Pancreas (tissue), 10 donors: ENCODE data around the gene FAM117A. TPM values are rescaled to one million over a fixed set of nuclear protein-coding genes. Genes with fewer than 3 reads are reported as not detected.
"Not testable (repeated sequence)": the region's sequence is repeated elsewhere in the genome, so short reads cannot be mapped to it uniquely, and the experiment has no call there.

Experiments
- ATAC-seq, 4 donors: fragments of 200-7000 bp; cut with Tn5 transposase; one replicate each; pipeline versions ENCODE4 v1.8.0 to v1.9.1; 2020; ENCODE audit warnings: mild to moderate bottlenecking in 4 of 4, moderate library complexity in 4 of 4
- DNase-seq, 6 donors: peaks; one replicate each; pipeline ENCODE4 v3.0.0-alpha.2; 2020
- FAIRE-seq: peaks from 2 replicates; lab custom pipeline; 2012; peaks lifted over from hg19 to GRCh38; lab: Jason Lieb, UNC
- H3K27ac ChIP-seq, 4 donors: fragments of 200-600 bp; sonication (generic); 1 replicate in 3 of 4; 2 replicates in 1 of 4; pipeline versions ENCODE4 v1.5.0 to v1.8.0; 2020
- H3K27me3 ChIP-seq, 4 donors: fragments of 200-600 bp; one replicate each; pipeline ENCODE4 v1.8.0; 2021
- H3K36me3 ChIP-seq, 3 donors: fragments of 200-600 bp; sonication (generic) in 1 of 3; one replicate each; pipeline versions ENCODE4 v1.5.0 to v1.8.0; 2020 to 2021
- H3K4me1 ChIP-seq, 3 donors: fragments of 200-600 bp; one replicate each; pipeline ENCODE4 v1.8.0; 2021
- H3K4me3 ChIP-seq, 4 donors: fragments of 200-600 bp; sonication (generic) in 2 of 4; one replicate each; pipeline versions ENCODE4 v1.5.0 to v1.8.0; 2020 to 2021
- H3K9me3 ChIP-seq, 4 donors: fragments of 200-600 bp; one replicate each; pipeline ENCODE4 v1.8.0; 2021
- CTCF ChIP-seq, 4 donors: fragments of 200-600 bp; sonication (generic) in 3 of 4; IDR thresholded peaks; one replicate each; pipeline versions ENCODE4 v1.5.0 to v1.8.0; 2021; ENCODE audit warnings: antibody characterized with exemption in 4 of 4
- WGBS, 2 donors: extraction: QIAGEN DNeasy Blood & Tissue Kit; methylation state at CpG; one replicate each; pipeline ENCODE4 v1.1.7; 2013; 5-methylcytosine and 5-hydroxymethylcytosine counted together
- intact Hi-C, 3 donors: fragments of 100-400 bp; cut with DNase I; formaldehyde crosslinking; loops; one replicate each; pipeline versions ENCODE4 v1.11.1 to v1.14.2; 2022
- polyA plus RNA-seq, 2 donors: library from polyadenylated mRNA; stranded (reverse); fragments of 200-250 nt; gene quantifications; one replicate each; pipeline ENCODE4 v1.2.3, GENCODE V29; 2013
- total RNA-seq, 6 donors: library from RNA; stranded (reverse); fragmentation: NEBNext Ultra II Directional in 4 of 6; extraction: Animal tissue kit (Norgen Biotek cat#: 25700) in 4 of 6; gene quantifications; one replicate each; pipeline versions ENCODE4 v1.2.1 to v1.2.4, GENCODE V29; 2021 to 2023
- donor health status: healthy with polysubstance abuse.
- donor health status: DM: no; HTN: no; CAD: no; lungs with moderate emphysema.
- donor health status: DM: no; HTN: no; CAD: no.
- donor health status: control.
- donor health status: control.
- donor health status: Bipolar disorder and iron deficiency.
- donor health status: DM: yes; HTN: yes; CAD: no.
- donor health status: DM: no; HTN: no; CAD: no.
- donor health status: DM: no; HTN: no; CAD: no.
- donor health status: DM: yes; HTN: yes; CAD: no.

Gene FAM117A
- total and polyA plus RNA-seq, 8 donors, result 5.3 to 14.8 (median 8.5) TPM

DNA sequence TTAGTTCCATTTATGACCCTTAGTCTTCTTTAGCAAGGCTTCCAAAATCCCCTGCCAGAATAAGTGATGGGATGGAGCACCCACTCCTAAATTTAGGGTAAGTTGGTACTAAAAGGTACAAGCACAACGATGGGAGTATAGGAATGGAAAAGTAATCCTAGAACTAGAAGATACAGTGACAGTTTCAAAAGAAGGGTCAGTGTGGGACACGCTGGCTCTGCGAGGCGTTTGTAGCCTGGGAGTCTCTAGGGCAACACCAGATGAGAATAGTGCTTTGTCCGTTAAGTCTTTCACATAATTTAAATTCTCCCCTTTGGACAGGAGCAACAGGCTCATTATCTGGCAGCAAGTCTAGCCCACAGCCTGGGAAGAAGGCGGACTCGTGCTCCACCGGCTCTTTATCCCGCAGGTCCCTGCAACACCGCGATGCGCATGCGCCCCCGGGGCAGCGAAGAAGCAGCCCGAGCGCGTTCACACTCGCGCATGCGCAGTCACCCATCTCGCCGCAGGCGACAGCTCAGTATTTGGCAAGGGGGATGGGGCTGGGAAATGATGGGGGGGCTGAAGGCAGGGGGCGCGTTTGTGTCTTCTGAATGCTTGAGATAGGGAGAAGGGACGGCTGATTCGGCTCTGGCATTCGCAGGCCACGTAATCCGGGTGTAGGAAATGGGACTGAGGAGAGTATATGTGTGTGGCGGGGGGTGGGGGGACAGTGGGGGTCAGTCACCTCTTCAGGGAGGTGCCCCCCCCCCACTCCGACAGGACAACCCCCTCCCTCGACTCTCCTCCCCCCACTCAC, 86.6 kb downstream of the FAM117A start:
- Histone ChIP-seq H3K27me3 (no peaks in the 10 kb centered on the region), H3K4me3 (peak overlapping the region; percentile 42 to 67 (median 60)), H3K27ac (peak overlapping the region; percentile 90 to 98 (median 96)), H3K9me3 (no peaks in the 10 kb centered on the region), H3K36me3 (no peaks in the 10 kb centered on the region), H3K4me1 (peaks cover 24 to 27% (median 27%) of the 10 kb centered on the region in 3 donors)
- DNase-seq (peak; percentile 95 to 100 (median 97)), FAIRE-seq (no peak), ATAC-seq (peak; percentile 81 to 91 (median 86))
- TF ChIP-seq CTCF (IDR thresholded peaks at IDR 0.05), result no peak
- WGBS, 2 donors, result 0% methylated on average over 32 to 34 of the region's 34 CpGs
- intact Hi-C loops, result no loop called here

GRCh38 chr17:49676276-49676868, 87.6 kb downstream of the FAM117A start:
- no peaks in the 10 kb centered on the region for H3K27me3 ChIP-seq
- no peaks in the 10 kb centered on the region for H3K9me3 ChIP-seq
- intact Hi-C loops, result no loop called here
- no peak for TF ChIP-seq CTCF (IDR thresholded peaks at IDR 0.05)
- H3K36me3 ChIP-seq, result no peaks in the 10 kb centered on the region
- DNase-seq (no peak), FAIRE-seq (no peak), ATAC-seq (no peak)
- H3K4me3 ChIP-seq, result peak overlapping the region in 2 of 4 donors; percentile 62 to 67
- 15 to 25% methylated on average over 5 of the region's 5 CpGs for WGBS, 2 donors
- peaks cover 24 to 27% (median 27%) of the 10 kb centered on the region in 3 donors for H3K4me1 ChIP-seq
- H3K27ac ChIP-seq, result peak overlapping the region in 1 of 4 donors; percentile 98

DNA sequence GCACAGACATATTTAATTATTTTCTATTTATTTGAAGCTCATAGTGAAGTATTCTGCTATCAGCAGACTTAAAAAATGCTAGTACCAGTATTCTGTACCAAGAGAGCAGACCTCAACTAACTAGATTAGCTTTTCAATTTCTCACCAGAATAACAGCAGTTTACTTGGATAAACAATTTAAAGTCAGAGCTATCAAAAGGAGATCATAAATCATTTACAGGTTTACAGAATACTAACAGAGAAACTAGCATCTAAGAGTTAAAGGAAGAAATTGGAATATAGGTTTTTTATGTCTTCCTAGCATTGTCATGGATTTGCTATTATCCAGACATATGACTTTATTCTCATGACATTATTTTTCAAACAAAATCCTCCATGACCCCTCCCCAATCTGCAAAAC, 89.4 kb downstream of the FAM117A start:
- Histone ChIP-seq H3K4me1 (peaks cover 27 to 39% (median 37%) of the 10 kb centered on the region in 3 donors), H3K27me3 (no peaks in the 10 kb centered on the region), H3K36me3 (no peaks in the 10 kb centered on the region), H3K27ac (no peak overlapping the region), H3K9me3 (no peaks in the 10 kb centered on the region), H3K4me3 (no peak overlapping the region)
- ATAC-seq (no peak), FAIRE-seq (no peak), DNase-seq (no peak)
- TF ChIP-seq CTCF (IDR thresholded peaks at IDR 0.05), result no peak
- intact Hi-C loops, result no loop called here

GRCh38 chr17:49673679-49674078, 90.3 kb downstream of the FAM117A start:
- ATAC-seq, FAIRE-seq, H3K36me3 ChIP-seq, H3K27me3 ChIP-seq, H3K27ac ChIP-seq, H3K9me3 ChIP-seq, H3K4me3 ChIP-seq, intact Hi-C loops, DNase-seq: not testable (repeated sequence)
- WGBS, 2 donors, result 89 to 91% methylated on average over 6 of the region's 6 CpGs
- H3K4me1 ChIP-seq, result peaks cover 27 to 39% (median 37%) of the 10 kb centered on the region in 3 donors

- no peak for TF ChIP-seq CTCF (IDR thresholded peaks at IDR 0.05)
- intact Hi-C loops, result no loop called here
- peaks cover 18 to 28% (median 24%) of the 10 kb centered on the region in 3 donors for H3K4me1 ChIP-seq
- no peaks in the 10 kb centered on the region for H3K9me3 ChIP-seq
- H3K27me3 ChIP-seq, result no peaks in the 10 kb centered on the region
- H3K4me3 ChIP-seq, result no peak overlapping the region
- no peak for DNase-seq
- H3K27ac ChIP-seq, result no peak overlapping the region
- H3K36me3 ChIP-seq, result no peaks in the 10 kb centered on the region
- WGBS, 2 donors, result 69 to 75% methylated on average over 4 of the region's 4 CpGs
- ATAC-seq, result peak in 1 of 4 donors; percentile 24
- no peak for FAIRE-seq
Measured at GRCh38 chr17:49670641-49671040, 93.3 kb downstream of the FAM117A start.
